CD4-positive, alpha-beta T cell treated with Interferon gamma for 1 hour (primary cell): ENCODE results near the gene MYO1G.
A peak's percentile ranks its signal among the peaks of the same experiment; 100 is the strongest.
"Not testable (repeated sequence)": the region's sequence is repeated elsewhere in the genome, so short reads cannot be mapped to it uniquely, and the experiment has no call there.

Experiments
- DNase-seq: peaks from one replicate; pipeline ENCODE4 v3.0.0-alpha.2; 2020

The MYO1G gene

GRCh38 chr7:44978511-44979366 is at the start of gene MYO1G:
Gene MYO1G (minus strand): TSS chr7:44979015. CDS start chr7:44978961, 54 bp downstream.
- DNase-seq, result peak; percentile 88

- DNase-seq, result no peak
These were observed 49.5 kb upstream of the MYO1G start for GRCh38 chr7:45028138-45028919.

- DNase-seq, result no peak
These were observed 48.9 kb upstream of the MYO1G start for GRCh38 chr7:45027774-45028114.

- DNase-seq, result peak; percentile 25
These were observed 48.4 kb upstream of the MYO1G start for GRCh38 chr7:45026984-45027773.

GRCh38 chr7:45026013-45026412 is 47.2 kb upstream of the MYO1G start:
- DNase-seq, result no peak

GRCh38 chr7:45025473-45025872 is 46.7 kb upstream of the MYO1G start:
- DNase-seq, result not testable (repeated sequence)

- DNase-seq, result no peak
These were observed 45.4 kb upstream of the MYO1G start for GRCh38 chr7:45024126-45024744.

- no peak for DNase-seq
These were observed 42.9 kb upstream of the MYO1G start for GRCh38 chr7:45021604-45022296.

- DNase-seq, result no peak
These were observed 42.1 kb upstream of the MYO1G start for GRCh38 chr7:45020915-45021314.

- no peak for DNase-seq
These were observed 38.4 kb upstream of the MYO1G start for GRCh38 chr7:45017253-45017652.

- no peak for DNase-seq
These were observed 36.5 kb upstream of the MYO1G start for GRCh38 chr7:45015313-45015712.

GRCh38 chr7:45013465-45013967 is 34.7 kb upstream of the MYO1G start:
- DNase-seq, result no peak

GRCh38 chr7:45007571-45008328 is 28.9 kb upstream of the MYO1G start:
- peak; percentile 29 for DNase-seq

GRCh38 chr7:45007106-45007505 is 28.3 kb upstream of the MYO1G start:
- DNase-seq, result no peak

GRCh38 chr7:45003789-45004188 is 25.0 kb upstream of the MYO1G start:
- no peak for DNase-seq

GRCh38 chr7:45001826-45002225 is 23.0 kb upstream of the MYO1G start:
- DNase-seq, result no peak

GRCh38 chr7:45001138-45001694 is 22.4 kb upstream of the MYO1G start:
- DNase-seq, result peak; percentile 64

- DNase-seq, result no peak
These were observed 21.5 kb upstream of the MYO1G start, which contains the start of gene CCM2 for GRCh38 chr7:45000093-45001032. Gene CCM2 (plus strand): TSS chr7:45000201. CDS start chr7:45000334, 133 bp downstream.
